Measurements from ENCODE around the gene ZNF32. TPM values are rescaled to one million over a fixed set of nuclear protein-coding genes. Genes with fewer than 3 reads are reported as not detected.

Gene ZNF32
- total RNA-seq, 1 donor from 2014 or later: 19.2 TPM

- H3K79me2 ChIP-seq (ENCODE audit: insufficient read depth, low read length): no peaks in the 10 kb centered on the region
- no peaks in the 10 kb centered on the region for H3K36me3 ChIP-seq (ENCODE audit: insufficient read depth, low read length)
- H3K4me3 ChIP-seq (ENCODE audit: insufficient read depth, low read depth, low read length): no peak overlapping the region
- H3K27ac Mint-ChIP-seq (ENCODE audit: unreplicated experiment): no peak overlapping the region
- TF ChIP-seq EZH2 (IDR thresholded peaks at IDR 0.05; ENCODE audit: insufficient read depth, low read length): no peak
- TF ChIP-seq, protein P1, sequence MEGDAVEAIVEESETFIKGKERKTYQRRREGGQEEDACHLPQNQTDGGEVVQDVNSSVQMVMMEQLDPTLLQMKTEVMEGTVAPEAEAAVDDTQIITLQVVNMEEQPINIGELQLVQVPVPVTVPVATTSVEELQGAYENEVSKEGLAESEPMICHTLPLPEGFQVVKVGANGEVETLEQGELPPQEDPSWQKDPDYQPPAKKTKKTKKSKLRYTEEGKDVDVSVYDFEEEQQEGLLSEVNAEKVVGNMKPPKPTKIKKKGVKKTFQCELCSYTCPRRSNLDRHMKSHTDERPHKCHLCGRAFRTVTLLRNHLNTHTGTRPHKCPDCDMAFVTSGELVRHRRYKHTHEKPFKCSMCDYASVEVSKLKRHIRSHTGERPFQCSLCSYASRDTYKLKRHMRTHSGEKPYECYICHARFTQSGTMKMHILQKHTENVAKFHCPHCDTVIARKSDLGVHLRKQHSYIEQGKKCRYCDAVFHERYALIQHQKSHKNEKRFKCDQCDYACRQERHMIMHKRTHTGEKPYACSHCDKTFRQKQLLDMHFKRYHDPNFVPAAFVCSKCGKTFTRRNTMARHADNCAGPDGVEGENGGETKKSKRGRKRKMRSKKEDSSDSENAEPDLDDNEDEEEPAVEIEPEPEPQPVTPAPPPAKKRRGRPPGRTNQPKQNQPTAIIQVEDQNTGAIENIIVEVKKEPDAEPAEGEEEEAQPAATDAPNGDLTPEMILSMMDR (IDR thresholded peaks at IDR 0.05; ENCODE audit: insufficient read depth, low read depth, low read length): no peak
- H3K36me3 Mint-ChIP-seq (ENCODE audit: low read depth, unreplicated experiment): no peaks in the 10 kb centered on the region
- no peaks in the 10 kb centered on the region for H4K20me1 ChIP-seq (ENCODE audit: insufficient read depth, low read length)
- no peaks in the 10 kb centered on the region for H3K9me3 ChIP-seq (ENCODE audit: insufficient read depth, low read depth, low read length)
- no peak overlapping the region for H3K4me3 Mint-ChIP-seq (ENCODE audit: unreplicated experiment)
- no peaks in the 10 kb centered on the region for H3K27me3 ChIP-seq (ENCODE audit: insufficient read depth, low read length)
- H3K4me1 Mint-ChIP-seq (ENCODE audit: low read depth, unreplicated experiment): peaks cover 7% of the 10 kb centered on the region
- DNase-seq (ENCODE audit: low read depth) (no peak), FAIRE-seq (no peak)
- peaks cover 22% of the 10 kb centered on the region for H3K27me3 Mint-ChIP-seq (ENCODE audit: low read depth, unreplicated experiment)
- no peak overlapping the region for H3K9ac ChIP-seq (ENCODE audit: low read length)
- peaks cover 21% of the 10 kb centered on the region for H3K9me3 Mint-ChIP-seq (ENCODE audit: unreplicated experiment)
- no peak overlapping the region for H2AFZ ChIP-seq (ENCODE audit: low read depth, low read length)
- no peaks in the 10 kb centered on the region for H3K4me1 ChIP-seq (ENCODE audit: insufficient read depth, low read length)
- no peak overlapping the region for H3K4me2 ChIP-seq (ENCODE audit: low read length)
- no peak overlapping the region for H3K27ac ChIP-seq (ENCODE audit: low read depth, low read length)
These were observed 50.2 kb downstream of the ZNF32 start for GRCh38 chr10:43598446-43598845.

DNA sequence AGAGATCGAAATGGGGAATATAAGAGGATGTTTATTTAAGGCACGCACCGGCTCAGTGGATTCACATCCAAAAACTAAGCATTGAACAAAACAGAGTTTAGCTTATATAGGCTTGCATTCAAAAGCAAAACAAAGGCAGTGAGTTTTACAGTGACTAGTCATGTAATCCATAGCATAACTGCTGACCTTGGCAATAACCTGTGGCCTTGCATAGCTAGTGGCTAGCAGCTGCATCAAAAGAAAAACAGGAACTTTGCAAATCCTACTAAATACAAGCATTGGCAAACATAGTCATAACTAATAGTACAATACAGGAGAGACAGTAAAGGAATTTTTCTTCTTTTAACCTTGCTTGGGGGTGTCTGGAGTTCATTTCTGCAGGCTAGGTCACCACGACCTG lies 52.1 kb downstream of the ZNF32 start:
- H3K36me3 Mint-ChIP-seq (ENCODE audit: low read depth, unreplicated experiment): no peaks in the 10 kb centered on the region
- H3K27me3 Mint-ChIP-seq (ENCODE audit: low read depth, unreplicated experiment): peaks cover 19% of the 10 kb centered on the region
- H3K27ac ChIP-seq (ENCODE audit: low read depth, low read length): no peak overlapping the region
- H3K79me2 ChIP-seq (ENCODE audit: insufficient read depth, low read length): no peaks in the 10 kb centered on the region
- no peak overlapping the region for H3K4me2 ChIP-seq (ENCODE audit: low read length)
- no peaks in the 10 kb centered on the region for H3K9me3 ChIP-seq (ENCODE audit: insufficient read depth, low read depth, low read length)
- H3K9ac ChIP-seq (ENCODE audit: low read length): no peak overlapping the region
- no peaks in the 10 kb centered on the region for H3K27me3 ChIP-seq (ENCODE audit: insufficient read depth, low read length)
- peaks cover 20% of the 10 kb centered on the region for H3K9me3 Mint-ChIP-seq (ENCODE audit: unreplicated experiment)
- H3K4me3 Mint-ChIP-seq (ENCODE audit: unreplicated experiment): no peak overlapping the region
- no peak overlapping the region for H3K4me3 ChIP-seq (ENCODE audit: insufficient read depth, low read depth, low read length)
- H2AFZ ChIP-seq (ENCODE audit: low read depth, low read length): no peak overlapping the region
- peaks cover 7% of the 10 kb centered on the region for H3K4me1 Mint-ChIP-seq (ENCODE audit: low read depth, unreplicated experiment)
- no peaks in the 10 kb centered on the region for H3K4me1 ChIP-seq (ENCODE audit: insufficient read depth, low read length)
- TF ChIP-seq, protein P1 (IDR thresholded peaks at IDR 0.05; ENCODE audit: insufficient read depth, low read depth, low read length): no peak
- no peak for TF ChIP-seq EZH2 (IDR thresholded peaks at IDR 0.05; ENCODE audit: insufficient read depth, low read length)
- DNase-seq (ENCODE audit: low read depth): no peak
- H3K27ac Mint-ChIP-seq (ENCODE audit: unreplicated experiment): no peak overlapping the region
- H4K20me1 ChIP-seq (ENCODE audit: insufficient read depth, low read length): no peaks in the 10 kb centered on the region
- no peak for FAIRE-seq
- no peaks in the 10 kb centered on the region for H3K36me3 ChIP-seq (ENCODE audit: insufficient read depth, low read length)

- Mint-ChIP-seq H3K27ac (ENCODE audit: unreplicated experiment) (peak overlapping the region; percentile 72), H3K27me3 (ENCODE audit: low read depth, unreplicated experiment) (peaks cover 15% of the 10 kb centered on the region), H3K9me3 (ENCODE audit: unreplicated experiment) (peaks cover 18% of the 10 kb centered on the region), H3K4me1 (ENCODE audit: low read depth, unreplicated experiment) (peaks cover 7% of the 10 kb centered on the region), H3K36me3 (ENCODE audit: low read depth, unreplicated experiment) (no peaks in the 10 kb centered on the region), H3K4me3 (ENCODE audit: unreplicated experiment) (no peak overlapping the region)
- TF ChIP-seq EZH2 (IDR thresholded peaks at IDR 0.05; ENCODE audit: insufficient read depth, low read length): no peak
- TF ChIP-seq, protein P1 (IDR thresholded peaks at IDR 0.05; ENCODE audit: insufficient read depth, low read depth, low read length): no peak
- DNase-seq (ENCODE audit: low read depth): no peak
- H3K36me3 ChIP-seq (ENCODE audit: insufficient read depth, low read length): no peaks in the 10 kb centered on the region
- H3K4me2 ChIP-seq (ENCODE audit: low read length): peak overlapping the region; percentile 69
- no peak overlapping the region for H3K27ac ChIP-seq (ENCODE audit: low read depth, low read length)
- H4K20me1 ChIP-seq (ENCODE audit: insufficient read depth, low read length): no peaks in the 10 kb centered on the region
- FAIRE-seq: no peak
- H3K79me2 ChIP-seq (ENCODE audit: insufficient read depth, low read length): no peaks in the 10 kb centered on the region
- no peaks in the 10 kb centered on the region for H3K4me1 ChIP-seq (ENCODE audit: insufficient read depth, low read length)
- no peaks in the 10 kb centered on the region for H3K27me3 ChIP-seq (ENCODE audit: insufficient read depth, low read length)
- no peak overlapping the region for H3K9ac ChIP-seq (ENCODE audit: low read length)
- H3K4me3 ChIP-seq (ENCODE audit: insufficient read depth, low read depth, low read length): no peak overlapping the region
- peak overlapping the region; percentile 26 for H2AFZ ChIP-seq (ENCODE audit: low read depth, low read length)
- H3K9me3 ChIP-seq (ENCODE audit: insufficient read depth, low read depth, low read length): no peaks in the 10 kb centered on the region
These were observed 52.9 kb downstream of the ZNF32 start for GRCh38 chr10:43595739-43596298.

Measured in astrocyte (in vitro differentiated cells and primary cell).